Keratinocyte (primary cell): ENCODE data around the gene NEURL1. TPM values are rescaled to one million over a fixed set of nuclear protein-coding genes. Genes with fewer than 3 reads are reported as not detected.

Source experiments
- DNase-seq: peaks from one replicate; pipeline ENCODE4 v3.0.0-alpha.2; 2011; ENCODE audit warnings: low read depth, missing footprints, low spot score
- FAIRE-seq: peaks from 2 replicates; lab custom pipeline; 2011; peaks lifted over from hg19 to GRCh38; lab: Jason Lieb, UNC
- H2AFZ ChIP-seq: 2 replicates; pipeline ENCODE4 v1.6.0; 2012; ENCODE audit warnings: low read length, control low read depth, inconsistent platforms; ENCODE audit not compliant: control insufficient read depth
- H3K27ac ChIP-seq: 2 replicates; pipeline ENCODE4 v1.5.1; 2011; ENCODE audit warnings: low read length; ENCODE audit not compliant: control insufficient read depth, insufficient read depth
- H3K27me3 ChIP-seq: 3 replicates; pipeline ENCODE4 v1.6.0; 2011; ENCODE audit warnings: low read length; ENCODE audit not compliant: control insufficient read depth, insufficient read depth; ENCODE audit errors: extremely low read depth
- H3K36me3 ChIP-seq, 2 experiments: 2 replicates in 1 of 2; 3 replicates in 1 of 2; pipeline ENCODE4 v1.5.1; 2011; ENCODE audit warnings: low read length in 2 of 2, mild to moderate bottlenecking in 1 of 2; ENCODE audit not compliant: control insufficient read depth in 2 of 2, insufficient read depth in 2 of 2; ENCODE audit errors: extremely low read depth in 1 of 2
- H3K4me1 ChIP-seq: 3 replicates; pipeline ENCODE4 v1.5.1; 2011; ENCODE audit warnings: low read length; ENCODE audit not compliant: control insufficient read depth, insufficient read depth; ENCODE audit errors: extremely low read depth
- H3K4me2 ChIP-seq: 3 replicates; pipeline ENCODE4 v1.6.0; 2011; ENCODE audit warnings: low read depth, low read length; ENCODE audit not compliant: control insufficient read depth, insufficient read depth; ENCODE audit errors: extremely low read depth
- H3K4me3 ChIP-seq, 3 experiments: fragments of 200-600 bp in 1 of 3; sonication (generic) in 1 of 3; 2 replicates in 2 of 3; 3 replicates in 1 of 3; pipeline ENCODE4 v1.5.1; 2011 to 2016; ENCODE audit warnings: low read length in 3 of 3, mild to moderate bottlenecking in 3 of 3, control low read depth in 2 of 3, inconsistent platforms in 1 of 3, low read depth in 1 of 3, mixed read lengths in 1 of 3, mixed run types in 1 of 3, moderate library complexity in 1 of 3; ENCODE audit not compliant: control insufficient read depth in 2 of 3, insufficient read depth in 2 of 3; ENCODE audit errors: extremely low read depth in 1 of 3
- H3K79me2 ChIP-seq: 2 replicates; pipeline ENCODE4 v1.6.0; 2012; ENCODE audit warnings: low read length; ENCODE audit not compliant: control insufficient read depth, insufficient read depth
- H3K9ac ChIP-seq: 3 replicates; pipeline ENCODE4 v1.6.0; 2011; ENCODE audit warnings: low read length; ENCODE audit not compliant: control insufficient read depth, insufficient read depth; ENCODE audit errors: extremely low read depth
- H3K9me1 ChIP-seq: 3 replicates; pipeline ENCODE4 v1.6.0; 2011; ENCODE audit warnings: low read length; ENCODE audit not compliant: control insufficient read depth, insufficient read depth; ENCODE audit errors: extremely low read depth
- H3K9me3 ChIP-seq: 2 replicates; pipeline ENCODE4 v1.5.1; 2012; ENCODE audit warnings: low read depth, low read length; ENCODE audit not compliant: control insufficient read depth
- H4K20me1 ChIP-seq: 3 replicates; pipeline ENCODE4 v1.6.0; 2011; ENCODE audit warnings: low read length; ENCODE audit not compliant: control insufficient read depth, insufficient read depth; ENCODE audit errors: extremely low read depth
- CTCF ChIP-seq, 3 experiments: IDR thresholded peaks in 1 of 3; conservative IDR thresholded peaks in 1 of 3; optimal IDR thresholded peaks in 1 of 3; 2 replicates in 2 of 3; 3 replicates in 1 of 3; pipeline versions ENCODE3 to v1.5.1; 2011; ENCODE audit warnings: low read length in 3 of 3, mild to moderate bottlenecking in 3 of 3, moderate library complexity in 2 of 3, control low read depth in 1 of 3, inconsistent platforms in 1 of 3; ENCODE audit not compliant: insufficient read depth in 2 of 3; ENCODE audit errors: extremely low read depth in 1 of 3
- EZH2 ChIP-seq: IDR thresholded peaks from one replicate; pipeline ENCODE4 v1.6.1; 2012; ENCODE audit warnings: inconsistent platforms, mild to moderate bottlenecking, low read length, moderate library complexity
- dilution Hi-C: fragments of 300-500 bp; cut with MboI; formaldehyde crosslinking; loops from one replicate; pipeline ENCODE4 v1.7.0; 2020; ENCODE audit warnings: low sequenced_read_pairs; ENCODE audit not compliant: extremely low pct_ligation_motif_present
- polyA plus RNA-seq, 5 experiments: library from polyadenylated mRNA; depleted of rRNA in 3 of 5; stranded (reverse) in 3 of 5; stranded (forward) in 1 of 5; unstranded in 1 of 5; fragments of >200 nt; gene quantifications; 1 replicate in 1 of 5; 2 replicates in 3 of 5; 3 replicates in 1 of 5; pipeline versions ENCODE4 v1.2.1 to v1.2.3, GENCODE V29; 2011 to 2012; ENCODE audit warnings: missing spikeins in 2 of 5, low read depth in 1 of 5, low replicate concordance in 1 of 5

Gene NEURL1
- polyA plus RNA-seq, 1 donor (not counting 4 experiments of a cell fraction or from before 2014, with no cell fraction given): 0.03 TPM

- Histone ChIP-seq H2AFZ (no peak overlapping the region), H3K9ac (no peak overlapping the region), H3K4me2 (no peak overlapping the region), H3K4me3 (no peak overlapping the region), H3K9me1 (peaks cover 6% of the 10 kb centered on the region), H3K79me2 (no peaks in the 10 kb centered on the region), H3K36me3 (no peaks in the 10 kb centered on the region), H3K9me3 (no peaks in the 10 kb centered on the region), H4K20me1 (no peaks in the 10 kb centered on the region), H3K27ac (no peak overlapping the region), H3K4me1 (peaks cover 22% of the 10 kb centered on the region), H3K27me3 (no peaks in the 10 kb centered on the region)
- no peak for FAIRE-seq
- TF ChIP-seq EZH2: no peak
- no peak for TF ChIP-seq CTCF (optimal IDR thresholded peaks at IDR 0.05 in 1 of 3, IDR thresholded peaks at IDR 0.05 in 1 of 3, conservative IDR thresholded peaks at IDR 0.05 in 1 of 3; ENCODE audit: extremely low read depth in 1 of 3, insufficient read depth in 2 of 3, low read length in 3 of 3)
- DNase-seq: no peak
- dilution Hi-C loops: no loop called here
Observed at GRCh38 chr10:103487410-103487708, 6.1 kb upstream of the NEURL1 start.

GRCh38 chr10:103490986-103491314, 2.6 kb upstream of the NEURL1 start:
- no peaks in the 10 kb centered on the region for H4K20me1 ChIP-seq
- H3K79me2 ChIP-seq: no peaks in the 10 kb centered on the region
- DNase-seq (no peak), FAIRE-seq (no peak)
- H3K27ac ChIP-seq: peak overlapping the region; percentile 65
- H3K4me2 ChIP-seq: peak overlapping the region; percentile 14
- no peak for TF ChIP-seq CTCF (optimal IDR thresholded peaks at IDR 0.05 in 1 of 3, IDR thresholded peaks at IDR 0.05 in 1 of 3, conservative IDR thresholded peaks at IDR 0.05 in 1 of 3; ENCODE audit: extremely low read depth in 1 of 3, insufficient read depth in 2 of 3, low read length in 3 of 3)
- no peak for TF ChIP-seq EZH2
- dilution Hi-C loops: no loop called here
- no peak overlapping the region for H3K4me3 ChIP-seq
- no peaks in the 10 kb centered on the region for H3K36me3 ChIP-seq
- H3K9ac ChIP-seq: peak overlapping the region; percentile 35
- H2AFZ ChIP-seq: no peak overlapping the region
- H3K4me1 ChIP-seq: peaks cover 29% of the 10 kb centered on the region
- H3K9me1 ChIP-seq: peaks cover 6% of the 10 kb centered on the region
- H3K27me3 ChIP-seq: peaks cover 20% of the 10 kb centered on the region
- no peaks in the 10 kb centered on the region for H3K9me3 ChIP-seq
